ENCODE measurements around the gene DRC3. TPM values are rescaled to one million over a fixed set of nuclear protein-coding genes. Genes with fewer than 3 reads are reported as not detected.
A peak's percentile ranks its signal among the peaks of the same experiment; 100 is the strongest.

Gene DRC3
- polyA plus RNA-seq, 3 donors from 2014 or later = 0.52 to 2.1 TPM; not detected in 1

- Mint-ChIP-seq H3K27ac (no peak overlapping the region), H3K36me3 (peaks cover 8 to 12% (median 9%) of the 10 kb centered on the region in 3 donors)
Measured at GRCh38 chr17:18017958-18018357, 45.3 kb downstream of the DRC3 start.

GRCh38 chr17:18018411-18018921 is 45.8 kb downstream of the DRC3 start:
- Mint-ChIP-seq H3K27me3 (ENCODE audit: low read depth in 3 of 3) (peaks cover 0 to 2% (median 0%) of the 10 kb centered on the region in 3 donors), H3K9me3 (no peaks in the 10 kb centered on the region), H3K36me3 (peaks cover 4 to 9% (median 5%) of the 10 kb centered on the region in 3 donors), H3K4me1 (no peaks in the 10 kb centered on the region), H3K27ac (no peak overlapping the region), H3K4me3 (no peak overlapping the region)
- DNase-seq = no peak

More at GRCh38 chr17:18017958-18018357, 45.3 kb downstream of the DRC3 start:
- H3K9me3 Mint-ChIP-seq = no peaks in the 10 kb centered on the region
- no peak for DNase-seq
- no peaks in the 10 kb centered on the region for H3K4me1 Mint-ChIP-seq
- H3K27me3 Mint-ChIP-seq (ENCODE audit: low read depth in 3 of 3) = peaks cover 0 to 2% (median 0%) of the 10 kb centered on the region in 3 donors
- no peak overlapping the region for H3K4me3 Mint-ChIP-seq

- Mint-ChIP-seq H3K9me3 (no peaks in the 10 kb centered on the region), H3K36me3 (peaks cover 4 to 12% (median 7%) of the 10 kb centered on the region in 3 donors), H3K27me3 (ENCODE audit: low read depth in 3 of 3) (peaks cover 0 to 2% (median 0%) of the 10 kb centered on the region in 3 donors), H3K4me3 (no peak overlapping the region), H3K4me1 (no peaks in the 10 kb centered on the region), H3K27ac (no peak overlapping the region)
- DNase-seq = no peak
Measured at GRCh38 chr17:18019838-18020154, 47.1 kb downstream of the DRC3 start.

GRCh38 chr17:18020971-18021370 is 48.3 kb downstream of the DRC3 start:
- Mint-ChIP-seq H3K36me3 (peaks cover 0 to 19% (median 4%) of the 10 kb centered on the region in 3 donors), H3K27ac (no peak overlapping the region), H3K4me3 (no peak overlapping the region), H3K27me3 (ENCODE audit: low read depth in 3 of 3) (peaks cover 0 to 2% (median 0%) of the 10 kb centered on the region in 3 donors), H3K4me1 (peaks cover 4 to 6% of the 10 kb centered on the region in 2 donors), H3K9me3 (no peaks in the 10 kb centered on the region)
- no peak for DNase-seq

GRCh38 chr17:18021372-18021771 is 48.7 kb downstream of the DRC3 start:
- DNase-seq = no peak
- Mint-ChIP-seq H3K9me3 (no peaks in the 10 kb centered on the region), H3K27me3 (ENCODE audit: low read depth in 3 of 3) (peaks cover 0 to 2% (median 0%) of the 10 kb centered on the region in 3 donors), H3K36me3 (peaks cover 0 to 19% (median 4%) of the 10 kb centered on the region in 3 donors), H3K4me1 (peaks cover 4 to 6% of the 10 kb centered on the region in 2 donors), H3K27ac (no peak overlapping the region), H3K4me3 (no peak overlapping the region)

- Mint-ChIP-seq H3K9me3 (no peaks in the 10 kb centered on the region), H3K27ac (peak overlapping the region in 4 of 6 donors; percentile 34 to 90 (median 72)), H3K4me1 (peaks cover 4 to 6% of the 10 kb centered on the region in 2 donors), H3K36me3 (peaks cover 0 to 21% (median 0%) of the 10 kb centered on the region in 3 donors), H3K4me3 (peak overlapping the region in 1 of 5 donors; percentile 61), H3K27me3 (ENCODE audit: low read depth in 3 of 3) (no peaks in the 10 kb centered on the region)
- peak in 1 of 3 donors; percentile 27 for DNase-seq
Measured at GRCh38 chr17:18025241-18025944, 52.7 kb downstream of the DRC3 start.

- Mint-ChIP-seq H3K36me3 (peaks cover 0 to 21% (median 0%) of the 10 kb centered on the region in 3 donors), H3K9me3 (no peaks in the 10 kb centered on the region), H3K27ac (peak overlapping the region in 4 of 6 donors; percentile 34 to 90 (median 72)), H3K27me3 (ENCODE audit: low read depth in 3 of 3) (no peaks in the 10 kb centered on the region), H3K4me3 (peak overlapping the region in 1 of 5 donors; percentile 61), H3K4me1 (peaks cover 4 to 6% of the 10 kb centered on the region in 2 donors)
- peak in 1 of 3 donors; percentile 37 for DNase-seq
Measured at GRCh38 chr17:18025945-18026776, 53.5 kb downstream of the DRC3 start.

- peaks cover 0 to 21% (median 0%) of the 10 kb centered on the region in 3 donors for H3K36me3 Mint-ChIP-seq
- DNase-seq = no peak
- H3K4me1 Mint-ChIP-seq = peaks cover 4 to 6% of the 10 kb centered on the region in 2 donors
- H3K9me3 Mint-ChIP-seq = no peaks in the 10 kb centered on the region
- no peak overlapping the region for H3K4me3 Mint-ChIP-seq
- no peaks in the 10 kb centered on the region for H3K27me3 Mint-ChIP-seq (ENCODE audit: low read depth in 3 of 3)
- H3K27ac Mint-ChIP-seq = no peak overlapping the region
Measured at GRCh38 chr17:18027280-18027679, 54.6 kb downstream of the DRC3 start.

- Mint-ChIP-seq H3K4me1 (peaks cover 10 to 16% of the 10 kb centered on the region in 2 donors), H3K4me3 (no peak overlapping the region), H3K36me3 (peaks cover 0 to 21% (median 0%) of the 10 kb centered on the region in 3 donors), H3K27ac (no peak overlapping the region), H3K9me3 (no peaks in the 10 kb centered on the region), H3K27me3 (ENCODE audit: low read depth in 3 of 3) (no peaks in the 10 kb centered on the region)
- DNase-seq = no peak
Measured at GRCh38 chr17:18028114-18028951, 55.7 kb downstream of the DRC3 start.

- Mint-ChIP-seq H3K9me3 (no peaks in the 10 kb centered on the region), H3K27me3 (ENCODE audit: low read depth in 3 of 3) (no peaks in the 10 kb centered on the region), H3K27ac (no peak overlapping the region), H3K4me1 (peaks cover 15 to 21% of the 10 kb centered on the region in 2 donors), H3K4me3 (no peak overlapping the region), H3K36me3 (peaks cover 0 to 15% (median 0%) of the 10 kb centered on the region in 3 donors)
- no peak for DNase-seq
Measured at GRCh38 chr17:18028952-18029540, 56.4 kb downstream of the DRC3 start.

- H3K4me1 Mint-ChIP-seq = peaks cover 11 to 15% of the 10 kb centered on the region in 2 donors
- no peak for DNase-seq
- peaks cover 0 to 2% (median 0%) of the 10 kb centered on the region in 3 donors for H3K27me3 Mint-ChIP-seq (ENCODE audit: low read depth in 3 of 3)
- peaks cover 0 to 6% (median 0%) of the 10 kb centered on the region in 3 donors for H3K36me3 Mint-ChIP-seq
- no peak overlapping the region for H3K27ac Mint-ChIP-seq
- H3K9me3 Mint-ChIP-seq = no peaks in the 10 kb centered on the region
- no peak overlapping the region for H3K4me3 Mint-ChIP-seq
Measured at GRCh38 chr17:18031955-18032354, 59.3 kb downstream of the DRC3 start.

GRCh38 chr17:18033442-18034099 is 60.9 kb downstream of the DRC3 start:
- H3K36me3 Mint-ChIP-seq = peaks cover 0 to 3% (median 0%) of the 10 kb centered on the region in 3 donors
- H3K4me1 Mint-ChIP-seq = peaks cover 27 to 29% of the 10 kb centered on the region in 2 donors
- no peaks in the 10 kb centered on the region for H3K9me3 Mint-ChIP-seq
- peaks cover 0 to 4% (median 2%) of the 10 kb centered on the region in 3 donors for H3K27me3 Mint-ChIP-seq (ENCODE audit: low read depth in 3 of 3)
- H3K4me3 Mint-ChIP-seq = no peak overlapping the region
- DNase-seq = peak; percentile 60 to 68 (median 64)
- peak overlapping the region in 3 of 6 donors; percentile 4 to 69 (median 54) for H3K27ac Mint-ChIP-seq

Data from immature natural killer cell (primary cell).